CD4-positive, alpha-beta T cell treated with Interleukin-4 for 1 hour (primary cell): Measurements from ENCODE around the gene RXRB.

Experiments
- DNase-seq, 2 donors: peaks; one replicate each; pipeline ENCODE4 v3.0.0-alpha.2; 2020 to 2022

RXRB gene

GRCh38 chr6:33174784-33175183, 25.7 kb downstream of the RXRB start:
- DNase-seq, result no peak

DNA sequence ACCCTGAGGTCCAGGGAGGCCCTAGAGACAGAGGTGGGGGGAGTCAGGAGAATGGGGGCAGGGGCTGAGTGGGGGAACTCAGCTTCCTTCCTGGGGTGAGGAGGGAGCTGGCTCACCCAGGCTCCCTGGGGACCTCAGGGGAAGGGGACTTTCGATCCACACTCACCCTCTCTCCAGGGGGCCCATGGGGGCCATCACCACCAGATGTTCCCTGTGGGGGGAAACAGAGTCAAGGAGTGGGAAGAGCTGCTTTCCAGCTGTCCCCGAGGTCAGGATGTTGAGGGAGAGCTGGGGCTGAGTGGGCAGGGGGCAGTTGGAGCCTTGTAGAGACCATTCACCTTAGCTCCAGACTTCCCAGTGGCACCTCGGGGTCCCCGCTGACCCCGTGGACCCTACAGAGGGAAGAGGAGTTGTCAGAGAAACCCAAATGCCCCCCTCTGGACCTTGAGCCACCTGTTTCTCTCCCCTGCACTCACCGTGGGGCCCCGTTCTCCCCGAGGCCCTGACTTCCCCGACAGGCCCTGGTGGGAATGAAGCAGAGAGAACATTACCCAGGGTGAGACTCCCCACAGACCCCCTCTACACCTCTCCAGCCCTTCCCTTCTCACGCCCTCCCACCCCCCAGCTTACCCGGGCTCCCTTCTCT, 26.8 kb downstream of the RXRB start:
- DNase-seq, result no peak

GRCh38 chr6:33172688-33173534, 27.6 kb downstream of the RXRB start:
- no peak for DNase-seq

DNA sequence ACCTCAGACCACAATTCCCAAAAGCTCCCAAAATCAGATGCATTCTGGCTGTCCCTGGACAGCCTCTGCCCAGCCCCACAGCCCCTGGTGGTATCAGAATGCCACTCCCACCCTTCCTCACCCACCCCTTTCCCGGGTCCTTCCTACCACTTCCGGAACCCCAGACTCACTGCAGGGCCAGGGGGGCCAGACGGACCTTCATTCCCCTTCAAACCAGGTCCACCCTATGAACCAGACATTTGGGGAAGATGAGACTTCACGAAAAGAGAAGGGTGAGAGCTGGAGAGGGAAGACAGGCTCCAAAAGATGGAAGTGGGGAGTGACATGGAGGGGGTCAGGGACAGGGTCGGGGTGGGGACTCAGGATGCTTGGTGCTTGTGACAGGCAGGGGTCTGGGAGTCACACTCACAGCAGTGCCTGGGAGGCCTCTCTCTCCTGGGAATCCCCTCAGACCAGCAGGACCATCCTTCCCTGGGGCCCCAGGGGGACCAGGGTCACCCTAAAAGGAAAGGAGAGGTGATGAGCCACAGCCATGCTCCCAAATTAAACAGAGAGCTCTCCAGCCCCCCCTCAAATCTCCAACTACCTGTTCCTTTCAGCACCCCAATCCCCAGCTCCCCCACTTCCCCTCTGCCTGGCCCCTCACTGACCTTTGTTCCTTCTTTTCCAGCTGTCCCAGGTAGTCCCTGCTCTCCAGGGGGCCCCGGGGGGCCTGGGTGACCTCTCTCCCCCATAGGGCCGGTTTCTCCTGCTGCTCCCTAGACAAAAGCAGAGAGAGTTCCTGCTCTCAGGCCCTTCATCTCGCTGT, 28.4 kb downstream of the RXRB start:
- no peak for DNase-seq

DNA sequence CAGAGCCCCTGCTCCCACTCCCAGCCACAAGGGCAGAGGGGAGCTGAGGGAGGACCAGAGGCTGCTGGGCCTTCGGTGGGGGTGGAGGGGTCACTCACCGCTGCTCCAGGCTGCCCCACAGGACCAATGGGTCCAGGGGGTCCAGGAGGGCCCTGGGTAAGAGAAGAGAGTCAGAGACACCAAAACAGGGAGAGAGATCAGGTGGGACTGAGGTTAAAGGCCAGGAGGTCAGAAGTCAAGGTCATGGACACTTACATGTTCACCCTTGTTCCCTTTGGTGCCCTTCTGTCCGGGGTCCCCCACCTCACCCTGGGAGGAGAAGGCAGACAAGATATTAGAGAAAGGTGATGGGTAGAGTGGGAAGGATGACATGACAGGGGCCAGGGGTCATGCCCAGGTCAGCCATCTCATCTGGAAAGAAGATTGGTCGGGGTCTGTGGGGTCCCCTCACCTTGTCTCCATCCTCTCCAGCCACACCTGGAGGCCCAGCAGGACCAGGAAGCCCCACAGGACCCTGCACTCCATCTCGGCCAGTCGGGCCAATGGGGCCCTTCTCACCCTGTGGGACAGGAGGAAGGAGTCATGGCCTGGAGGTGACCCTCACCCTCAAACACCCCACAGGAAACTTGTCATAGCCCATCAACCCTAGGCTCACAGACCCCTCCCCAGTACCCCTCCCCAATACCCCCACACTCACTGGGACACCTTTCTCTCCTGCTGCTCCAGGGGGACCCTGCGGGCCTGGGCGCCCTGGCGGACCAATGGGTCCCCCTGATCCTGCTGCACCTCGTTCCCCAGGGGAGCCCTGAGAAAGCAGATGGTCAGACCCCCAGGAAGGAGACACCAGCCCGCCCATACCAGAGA, 29.2 kb downstream of the RXRB start:
- DNase-seq, result no peak

- no peak for DNase-seq
Observed at GRCh38 chr6:33170176-33171015, 30.1 kb downstream of the RXRB start.

DNA sequence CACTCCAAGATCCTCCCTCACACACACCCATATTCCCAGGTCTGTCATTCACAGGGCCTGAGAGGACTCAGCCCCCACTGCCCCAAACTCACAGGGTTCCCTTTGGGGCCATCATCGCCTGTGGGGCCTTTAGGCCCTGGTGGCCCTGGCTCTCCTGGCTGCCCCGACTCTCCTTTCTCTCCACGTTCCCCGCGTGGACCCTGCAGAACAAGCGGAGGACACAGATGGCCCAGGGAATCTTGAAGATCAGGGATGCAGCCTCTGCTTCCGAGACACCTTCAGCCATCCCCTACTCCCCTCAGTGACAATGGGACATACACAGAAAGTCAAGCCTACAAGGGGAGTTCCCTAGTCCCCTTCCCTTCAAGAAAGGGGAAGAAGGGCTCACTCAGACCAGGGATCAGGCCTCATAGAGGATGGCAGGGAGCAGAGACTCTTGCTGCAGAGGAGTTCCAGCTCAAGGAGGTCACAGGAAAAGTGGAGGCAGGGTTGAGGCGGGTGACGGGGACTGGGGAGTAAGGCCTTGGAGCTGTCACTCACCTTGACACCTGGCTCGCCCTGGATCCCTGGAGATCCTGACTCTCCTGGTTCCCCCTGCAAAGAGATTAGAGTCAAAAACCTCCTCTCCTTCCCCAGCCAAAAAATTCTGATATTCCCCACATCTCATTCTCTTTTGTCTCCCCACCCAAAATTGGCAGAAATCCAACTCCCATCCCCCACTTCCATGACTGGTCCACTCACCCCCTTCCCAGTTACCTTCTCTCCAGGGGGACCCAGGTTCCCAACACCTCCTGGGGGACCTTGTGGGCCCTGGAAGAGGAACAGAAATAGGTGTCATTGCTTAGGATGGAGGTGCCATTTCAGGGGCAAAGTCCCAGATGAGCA, 30.9 kb downstream of the RXRB start:
- no peak for DNase-seq

DNA sequence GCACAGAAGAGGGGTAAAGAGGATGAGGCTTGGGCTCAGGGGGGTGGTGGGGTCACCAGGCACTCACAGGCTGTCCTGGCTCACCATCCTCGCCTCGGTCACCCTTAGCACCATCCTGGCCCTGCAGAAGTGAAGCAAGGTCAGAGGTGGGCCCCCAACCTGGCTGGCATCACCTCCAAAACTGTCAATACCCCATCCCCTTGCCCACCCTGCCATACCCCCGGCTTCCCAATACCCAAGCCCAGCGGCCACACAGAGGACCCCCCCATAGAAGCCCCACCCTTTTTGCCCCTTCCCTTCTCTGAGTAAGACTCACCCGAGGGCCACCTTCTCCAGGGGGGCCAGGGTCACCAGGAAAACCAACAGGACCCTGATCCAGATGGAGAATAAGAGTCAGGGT, 31.8 kb downstream of the RXRB start:
- DNase-seq, result no peak

DNA sequence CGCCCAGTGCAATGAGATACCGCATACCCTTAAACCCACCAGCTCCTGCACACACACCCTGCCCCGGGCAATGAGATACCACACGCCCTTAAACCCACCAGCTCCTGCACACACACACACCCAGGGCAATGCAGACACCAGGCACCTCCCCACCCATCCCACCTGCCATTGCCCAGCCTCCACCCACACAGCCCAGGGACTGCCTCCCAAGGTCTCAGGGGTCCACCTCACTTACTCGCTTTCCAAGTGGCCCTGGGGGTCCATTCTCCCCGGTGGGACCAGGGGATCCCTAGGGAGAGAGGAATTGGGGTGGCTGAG, 32.2 kb downstream of the RXRB start:
- no peak for DNase-seq

DNA sequence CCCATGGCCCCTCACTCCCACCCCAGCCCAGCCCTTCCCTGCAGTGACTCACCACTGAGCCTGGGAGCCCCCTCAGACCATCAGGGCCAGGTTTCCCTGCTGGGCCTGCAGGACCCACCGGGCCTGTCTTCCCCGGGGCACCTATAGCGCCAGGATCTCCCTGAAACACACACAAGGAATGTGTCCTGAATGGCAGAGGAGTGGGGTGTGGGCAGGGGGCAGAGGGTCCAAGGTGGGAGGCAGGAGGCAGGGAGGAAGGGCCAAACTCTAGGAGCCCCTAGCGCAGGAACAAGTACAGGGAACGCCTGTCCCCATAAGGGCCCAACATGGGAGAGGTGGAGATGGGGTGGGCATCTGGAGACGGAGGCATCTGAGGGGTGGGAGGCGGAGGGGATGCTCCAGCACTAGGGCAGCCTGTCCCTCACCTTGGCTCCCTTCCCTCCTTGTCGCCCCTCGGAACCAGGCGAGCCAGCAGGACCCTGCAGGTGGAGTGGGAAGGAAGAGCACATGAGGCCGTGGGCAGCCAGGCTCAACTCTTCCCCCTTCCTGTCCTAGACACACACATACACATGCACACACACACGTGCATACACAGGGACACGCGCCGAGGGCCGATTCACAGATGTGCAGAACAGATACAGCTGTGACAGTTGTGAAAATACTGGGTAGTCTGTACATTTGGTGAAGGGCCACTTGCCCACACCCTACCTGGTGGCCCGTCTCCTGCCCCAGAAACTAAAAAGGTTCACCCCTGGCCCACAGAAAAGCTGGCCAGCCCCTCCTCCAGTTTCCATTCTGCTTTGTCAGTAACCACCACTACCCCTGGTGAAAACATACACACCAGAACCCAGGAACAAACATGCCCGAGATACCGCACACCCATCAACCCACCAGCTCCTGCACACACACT, 32.8 kb downstream of the RXRB start:
- DNase-seq, result no peak

- no peak for DNase-seq
Observed at GRCh38 chr6:33166811-33167210, 33.7 kb downstream of the RXRB start.

GRCh38 chr6:33166363-33166762, 34.1 kb downstream of the RXRB start:
- no peak for DNase-seq

- no peak for DNase-seq
Observed at GRCh38 chr6:33165581-33166258, 34.7 kb downstream of the RXRB start.

GRCh38 chr6:33164665-33165373, 35.6 kb downstream of the RXRB start:
- DNase-seq, result no peak

DNA sequence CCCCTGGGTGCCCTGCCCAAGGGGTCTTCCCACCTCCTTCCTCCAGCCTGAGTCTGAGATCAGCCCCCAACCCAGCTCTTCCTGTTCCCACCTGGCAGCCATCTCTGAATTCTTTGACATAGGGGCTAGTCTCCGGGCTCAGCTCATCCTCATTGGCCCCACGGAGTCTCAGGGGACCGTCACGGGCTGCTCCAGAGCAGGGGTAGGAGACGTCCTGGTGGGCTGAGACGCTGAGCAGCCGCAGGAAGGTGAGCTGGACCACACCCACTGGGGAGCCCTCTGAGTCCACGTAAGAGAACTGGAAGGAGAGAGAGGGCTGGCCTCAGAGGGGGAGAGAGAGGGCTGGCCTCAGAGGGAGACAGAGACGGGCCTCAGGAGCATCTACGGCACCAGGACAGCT, 36.3 kb downstream of the RXRB start:
- no peak for DNase-seq

DNA sequence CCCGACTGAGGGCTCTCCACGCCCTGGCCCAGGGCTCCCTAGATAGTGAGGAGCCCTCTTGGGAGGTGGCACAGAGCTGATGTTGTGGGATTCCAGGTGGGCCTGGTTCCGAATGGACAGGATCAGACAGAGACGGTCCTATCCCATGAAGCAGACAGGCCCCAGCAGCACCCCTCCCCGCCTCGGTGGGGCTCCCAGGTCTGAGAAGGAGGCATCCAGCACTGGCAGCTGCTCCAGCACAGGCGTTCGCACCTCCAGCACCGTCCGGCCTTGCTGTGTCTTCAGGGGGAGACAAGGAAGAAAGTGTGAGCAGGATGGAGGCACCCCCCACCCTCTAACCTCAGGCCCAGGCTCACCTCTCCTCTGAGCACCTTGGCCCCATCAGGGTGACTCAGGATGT, 36.9 kb downstream of the RXRB start:
- DNase-seq, result no peak

- peak; percentile 83 to 84 for DNase-seq
Observed at GRCh38 chr6:33161354-33162331, 38.8 kb downstream of the RXRB start.
